D721Med (cell line): ENCODE measurements around the gene RND3.

Source experiments
- DNase-seq: peaks from one replicate; pipeline ENCODE4 v3.0.0; 2011; ENCODE audit warnings: low spot score; ENCODE audit not compliant: insufficient read length
- FAIRE-seq: peaks from 2 replicates; lab custom pipeline; 2011; peaks lifted over from hg19 to GRCh38; lab: Jason Lieb, UNC
- TF ChIP-seq, protein P1 (sequence below): IDR thresholded peaks from 2 replicates; pipeline ENCODE4 v1.5.1; 2012; ENCODE audit warnings: mild to moderate bottlenecking, control low read depth; ENCODE audit not compliant: insufficient read depth; ENCODE audit errors: missing control alignments

RND3 gene

DNA sequence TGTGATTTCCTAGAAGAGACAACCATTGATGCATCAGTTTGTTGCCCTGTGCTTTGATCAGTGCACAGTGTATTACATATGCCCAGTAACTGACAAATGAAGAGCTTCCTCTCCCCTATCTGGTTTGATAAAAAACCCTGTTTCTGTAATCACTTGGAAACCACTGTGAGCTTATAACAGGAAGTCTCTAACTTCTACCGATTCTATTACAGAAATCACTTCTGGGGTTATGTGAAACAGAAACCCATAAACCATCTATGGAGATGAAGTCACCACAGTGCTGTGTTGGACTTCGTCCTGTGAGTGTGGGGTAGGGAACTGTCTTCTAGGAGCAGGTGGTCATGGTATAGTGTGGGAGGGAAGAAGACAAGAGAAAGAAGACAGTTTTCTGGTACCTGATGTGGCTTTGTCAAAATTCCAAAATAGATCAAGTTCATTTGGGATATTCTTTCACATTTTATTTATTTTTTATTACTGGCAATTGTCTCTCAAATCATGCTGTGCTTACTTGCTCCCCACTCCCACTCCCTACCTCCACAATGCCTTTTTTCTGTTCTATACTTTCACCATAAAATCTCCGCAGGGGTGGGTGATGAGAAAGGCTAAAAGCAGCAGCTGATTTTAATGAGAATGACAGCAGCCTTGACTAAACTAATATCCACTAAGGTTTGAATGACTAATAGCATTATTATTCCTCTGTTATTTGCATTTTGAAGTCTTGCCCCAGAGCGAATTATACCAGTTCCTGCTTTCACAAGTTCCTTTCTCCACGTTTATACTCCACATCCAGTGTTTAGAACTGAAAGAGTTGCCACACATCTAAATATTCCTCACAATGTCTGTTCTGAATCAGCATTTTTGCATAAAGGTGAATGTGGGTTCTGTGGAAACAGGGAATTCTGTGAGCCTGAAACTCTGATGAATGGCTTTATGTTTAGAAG is 41.7 kb upstream of the RND3 start:
- TF ChIP-seq, protein P1, sequence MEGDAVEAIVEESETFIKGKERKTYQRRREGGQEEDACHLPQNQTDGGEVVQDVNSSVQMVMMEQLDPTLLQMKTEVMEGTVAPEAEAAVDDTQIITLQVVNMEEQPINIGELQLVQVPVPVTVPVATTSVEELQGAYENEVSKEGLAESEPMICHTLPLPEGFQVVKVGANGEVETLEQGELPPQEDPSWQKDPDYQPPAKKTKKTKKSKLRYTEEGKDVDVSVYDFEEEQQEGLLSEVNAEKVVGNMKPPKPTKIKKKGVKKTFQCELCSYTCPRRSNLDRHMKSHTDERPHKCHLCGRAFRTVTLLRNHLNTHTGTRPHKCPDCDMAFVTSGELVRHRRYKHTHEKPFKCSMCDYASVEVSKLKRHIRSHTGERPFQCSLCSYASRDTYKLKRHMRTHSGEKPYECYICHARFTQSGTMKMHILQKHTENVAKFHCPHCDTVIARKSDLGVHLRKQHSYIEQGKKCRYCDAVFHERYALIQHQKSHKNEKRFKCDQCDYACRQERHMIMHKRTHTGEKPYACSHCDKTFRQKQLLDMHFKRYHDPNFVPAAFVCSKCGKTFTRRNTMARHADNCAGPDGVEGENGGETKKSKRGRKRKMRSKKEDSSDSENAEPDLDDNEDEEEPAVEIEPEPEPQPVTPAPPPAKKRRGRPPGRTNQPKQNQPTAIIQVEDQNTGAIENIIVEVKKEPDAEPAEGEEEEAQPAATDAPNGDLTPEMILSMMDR, result no peak
- DNase-seq, result no peak
- no peak for FAIRE-seq

DNA sequence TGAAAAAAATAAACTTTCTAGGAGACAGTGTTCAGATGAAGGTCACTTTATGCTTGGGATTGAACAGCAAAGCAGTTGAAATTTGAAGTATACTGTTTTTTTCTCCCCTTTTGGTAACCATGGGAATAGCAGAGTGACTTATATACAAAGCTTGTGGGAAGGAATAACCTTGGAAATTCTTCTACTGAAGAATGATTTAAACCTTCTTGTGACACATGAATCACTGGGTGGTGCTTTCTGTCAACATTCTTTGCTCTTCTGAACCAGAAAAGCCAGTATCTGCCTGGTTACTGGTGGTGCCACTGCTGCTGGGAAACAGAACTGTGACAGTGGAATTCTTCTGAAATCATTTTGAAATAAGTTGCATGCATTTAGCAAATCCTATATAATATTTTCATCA is 39.4 kb upstream of the RND3 start:
- TF ChIP-seq, protein P1, result no peak
- no peak for FAIRE-seq
- DNase-seq, result no peak

GRCh38 chr2:150526006-150526405 is 38.5 kb upstream of the RND3 start:
- no peak for FAIRE-seq
- TF ChIP-seq, protein P1, result no peak
- no peak for DNase-seq

- TF ChIP-seq, protein P1, result no peak
- FAIRE-seq (no peak), DNase-seq (no peak)
Observed at GRCh38 chr2:150522269-150522668, 34.8 kb upstream of the RND3 start.

DNA sequence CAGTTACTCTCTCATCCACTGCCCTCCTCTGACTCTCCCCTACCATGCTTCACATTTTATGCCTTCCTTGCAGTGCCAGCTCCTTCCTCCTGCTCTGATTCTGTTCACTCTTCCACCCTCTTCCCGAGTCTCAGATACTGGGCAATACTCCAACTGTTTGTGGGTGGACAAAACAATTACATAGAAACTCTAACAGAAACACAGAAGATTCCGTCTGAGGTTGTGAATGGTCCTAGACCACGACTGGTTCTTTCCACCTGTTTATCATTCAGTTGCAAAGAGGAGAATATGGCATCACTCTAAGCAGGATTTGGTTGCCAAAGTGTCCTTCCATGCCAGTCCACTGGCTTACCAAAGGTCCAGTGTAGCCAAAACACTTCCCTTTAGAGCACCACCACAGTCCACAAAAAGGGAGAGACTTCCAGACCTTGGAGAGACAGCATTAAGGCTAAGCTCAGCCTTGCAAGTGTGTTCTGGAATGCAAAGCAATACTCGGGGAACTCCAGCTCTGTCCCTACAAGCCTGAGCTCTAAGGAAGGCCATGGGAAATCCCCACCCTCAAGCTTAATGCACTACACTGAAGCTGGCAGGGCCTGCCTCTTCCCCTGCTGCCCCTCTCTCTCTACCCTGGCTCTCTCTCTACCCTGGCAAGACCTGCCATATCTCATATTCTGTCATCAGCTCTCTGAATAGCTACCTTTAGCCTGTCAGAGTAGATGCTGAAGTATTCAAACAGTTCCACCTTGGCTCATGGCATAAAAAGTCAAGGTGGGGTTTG is 33.6 kb upstream of the RND3 start:
- DNase-seq, result no peak
- TF ChIP-seq, protein P1, result no peak
- no peak for FAIRE-seq

- FAIRE-seq, result no peak
Observed at GRCh38 chr2:150520033-150520432, 32.6 kb upstream of the RND3 start.

More at GRCh38 chr2:150520033-150520432, 32.6 kb upstream of the RND3 start:
- no peak for DNase-seq
- TF ChIP-seq, protein P1, result no peak
